Upper lobe of right lung (tissue), 1 donor: ENCODE measurements around the gene NXNL2. TPM values are rescaled to one million over a fixed set of nuclear protein-coding genes. Genes with fewer than 3 reads are reported as not detected.

ENCODE experiments used
- ATAC-seq: fragments of 200-7000 bp; cut with Tn5 transposase; one replicate; pipeline ENCODE4 v1.9.1; 2020; ENCODE audit warnings: mild to moderate bottlenecking, moderate library complexity
- DNase-seq: peaks from one replicate; pipeline ENCODE4 v3.0.0-alpha.2; 2020
- H3K27ac ChIP-seq: fragments of 200-600 bp; one replicate; pipeline ENCODE4 v1.8.0; 2022
- H3K27me3 ChIP-seq: fragments of 200-600 bp; one replicate; pipeline ENCODE4 v1.8.0; 2022; ENCODE audit warnings: mild to moderate bottlenecking
- H3K36me3 ChIP-seq: fragments of 200-600 bp; one replicate; pipeline ENCODE4 v1.8.0; 2022
- H3K4me1 ChIP-seq: fragments of 200-600 bp; one replicate; pipeline ENCODE4 v1.8.0; 2022
- H3K4me3 ChIP-seq: fragments of 200-600 bp; one replicate; pipeline ENCODE4 v1.8.0; 2022; ENCODE audit warnings: mild to moderate bottlenecking
- H3K9me3 ChIP-seq: fragments of 200-600 bp; one replicate; pipeline ENCODE4 v1.8.0; 2022
- CTCF ChIP-seq: fragments of 200-600 bp; IDR thresholded peaks from one replicate; pipeline ENCODE4 v1.8.0; 2022; ENCODE audit warnings: antibody characterized with exemption
- intact Hi-C: fragments of 100-400 bp; cut with DNase I; formaldehyde crosslinking; loops from one replicate; pipeline ENCODE4 v1.11.0; 2022
- total RNA-seq: library from RNA; stranded (reverse); fragmentation: NEBNext Ultra II Directional; extraction: Animal tissue kit (Norgen Biotek cat#: 25700); gene quantifications from one replicate; pipeline ENCODE4 v1.2.1, GENCODE V29; 2021
- donor health status: DM: no; HTN: yes; CAD: no; lungs with severe emphysema.

Gene NXNL2
- total RNA-seq, 1 donor from 2014 or later: not detected

GRCh38 chr9:88583901-88584596, 49.1 kb downstream of the NXNL2 start:
- ATAC-seq (peak; percentile 45), DNase-seq (no peak)
- Histone ChIP-seq H3K36me3 (no peaks in the 10 kb centered on the region), H3K9me3 (no peaks in the 10 kb centered on the region), H3K27me3 (no peaks in the 10 kb centered on the region), H3K4me3 (no peak overlapping the region), H3K4me1 (peaks cover 8% of the 10 kb centered on the region), H3K27ac (no peak overlapping the region)
- intact Hi-C loops: no loop called here
- no peak for TF ChIP-seq CTCF

- Histone ChIP-seq H3K27ac (no peak overlapping the region), H3K36me3 (no peaks in the 10 kb centered on the region), H3K9me3 (no peaks in the 10 kb centered on the region), H3K4me1 (peaks cover 8% of the 10 kb centered on the region), H3K4me3 (no peak overlapping the region), H3K27me3 (no peaks in the 10 kb centered on the region)
- intact Hi-C loops: no loop called here
- no peak for ATAC-seq
- no peak for DNase-seq
- no peak for TF ChIP-seq CTCF
Measured at GRCh38 chr9:88585426-88585825, 50.4 kb downstream of the NXNL2 start.

DNA sequence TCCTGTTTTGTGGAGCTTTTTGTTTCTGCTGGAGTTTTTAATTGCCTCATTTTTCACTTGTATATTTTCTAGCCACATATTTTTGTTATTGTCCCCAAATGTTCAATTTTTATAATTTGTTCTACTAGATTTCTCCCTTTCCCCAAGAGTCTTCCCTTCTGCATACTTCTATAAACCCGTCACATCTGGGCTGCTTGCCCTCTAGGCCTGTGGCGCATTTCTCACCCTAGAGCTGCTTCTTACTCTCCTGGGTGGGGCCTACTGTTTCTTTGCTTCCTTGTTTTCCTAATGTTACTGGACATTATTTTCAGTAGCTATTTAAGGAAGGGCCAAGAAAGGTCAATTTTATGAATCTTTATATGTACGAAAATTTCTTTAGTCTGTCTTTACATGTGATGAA, 51.5 kb downstream of the NXNL2 start:
- Histone ChIP-seq H3K4me1 (peaks cover 8% of the 10 kb centered on the region), H3K9me3 (no peaks in the 10 kb centered on the region), H3K27me3 (no peaks in the 10 kb centered on the region), H3K27ac (no peak overlapping the region), H3K4me3 (no peak overlapping the region), H3K36me3 (no peaks in the 10 kb centered on the region)
- no peak for TF ChIP-seq CTCF
- ATAC-seq: no peak
- no peak for DNase-seq
- intact Hi-C loops: no loop called here

DNA sequence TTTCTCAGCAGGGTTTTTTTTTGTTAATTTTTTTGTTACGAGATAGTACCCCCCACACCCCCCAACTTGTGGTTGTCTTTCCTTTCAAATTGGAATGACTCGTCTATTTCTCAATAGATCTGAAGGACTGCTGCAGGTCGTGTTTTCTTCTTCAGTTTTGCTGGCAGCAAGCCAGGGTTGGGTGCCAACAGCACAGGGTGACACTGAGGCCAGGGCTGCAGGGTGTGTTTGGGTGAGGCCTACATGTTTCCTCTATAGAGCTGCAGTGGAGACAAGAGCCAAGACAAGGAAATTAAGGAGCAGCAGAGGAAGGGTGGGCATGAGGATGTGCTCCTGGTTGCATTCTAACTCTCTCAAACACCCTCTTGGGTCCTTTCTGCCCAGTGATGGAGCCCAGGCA, 52.2 kb downstream of the NXNL2 start:
- no peak for TF ChIP-seq CTCF
- intact Hi-C loops: no loop called here
- H3K36me3 ChIP-seq: no peaks in the 10 kb centered on the region

DNA sequence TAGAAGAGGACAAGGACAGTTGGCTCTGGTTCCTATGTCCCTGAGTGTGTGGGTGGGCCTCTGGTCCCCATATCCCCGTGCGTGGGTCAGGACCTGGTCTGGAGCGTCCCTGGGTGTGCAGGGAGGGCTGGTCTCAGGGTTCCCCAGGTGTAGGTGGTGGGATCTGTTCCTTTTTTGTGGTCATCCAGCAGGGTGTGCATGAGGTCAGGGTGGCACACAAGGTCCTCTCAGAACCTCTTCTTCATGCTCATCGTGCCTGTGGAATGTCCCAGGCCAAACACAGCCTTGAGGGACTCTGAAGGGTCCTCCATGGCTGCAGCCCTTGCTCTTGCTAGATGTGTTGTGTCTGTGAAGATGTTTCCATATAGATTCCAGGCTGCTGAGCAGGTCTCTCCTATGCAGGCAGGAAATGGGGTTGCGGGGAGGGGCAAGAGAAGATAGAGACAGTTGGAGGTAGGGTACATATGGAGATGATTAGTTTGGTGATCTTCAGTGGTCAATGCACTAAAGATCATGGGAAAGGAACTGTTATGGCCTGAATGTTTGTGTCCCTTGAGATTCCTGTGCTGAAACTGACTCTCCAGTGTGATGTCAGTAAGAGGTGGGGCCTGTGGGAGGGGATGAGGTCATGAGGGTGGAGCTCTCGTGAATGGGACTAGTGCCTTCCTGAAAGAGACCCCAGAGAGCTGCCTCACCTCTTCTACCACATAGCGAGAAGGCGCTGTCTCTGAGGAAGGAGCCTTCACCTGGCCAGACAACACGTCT, 53.1 kb downstream of the NXNL2 start:
- no peaks in the 10 kb centered on the region for H3K27me3 ChIP-seq
- no peaks in the 10 kb centered on the region for H3K36me3 ChIP-seq
- intact Hi-C loops: no loop called here
- no peak for ATAC-seq
- no peak for DNase-seq
- H3K4me3 ChIP-seq: no peak overlapping the region
- no peak for TF ChIP-seq CTCF
- no peak overlapping the region for H3K27ac ChIP-seq
- no peaks in the 10 kb centered on the region for H3K9me3 ChIP-seq
- H3K4me1 ChIP-seq: peaks cover 8% of the 10 kb centered on the region

More for the DNA sequence above, 52.2 kb downstream of the NXNL2 start:
- DNase-seq: no peak
- Histone ChIP-seq H3K27me3 (no peaks in the 10 kb centered on the region), H3K9me3 (no peaks in the 10 kb centered on the region), H3K27ac (no peak overlapping the region), H3K4me1 (peaks cover 8% of the 10 kb centered on the region), H3K4me3 (no peak overlapping the region)
- no peak for ATAC-seq
